HEK293T (cell line): ENCODE data around the gene ARL15.

ENCODE experiments used
- CTCF ChIA-PET: fragments of 350-600 bp; formaldehyde crosslinking; extraction: SDS; loops from one replicate; lab custom pipeline; 2021; ENCODE audit warnings: antibody characterized with exemption, inconsistent platforms; lab: Yijun Ruan, JAX
- POLR2A ChIA-PET: fragments of 350-600 bp; formaldehyde crosslinking; extraction: SDS; loops from one replicate; lab custom pipeline; 2020; ENCODE audit warnings: antibody characterized with exemption, inconsistent platforms; lab: Yijun Ruan, JAX
- DNase-seq: peaks from one replicate; pipeline ENCODE4 v3.0.0; 2012; ENCODE audit warnings: mixed read lengths; ENCODE audit errors: extremely low spot score
- ARNT ChIP-seq: fragments of 450-650 bp; IDR thresholded peaks from 2 replicates; pipeline ENCODE4 v1.6.1; 2017; ENCODE audit warnings: mild to moderate bottlenecking
- BHLHE40 ChIP-seq: fragments of 450-650 bp; IDR thresholded peaks from 2 replicates; pipeline ENCODE4 v1.6.1; 2016; ENCODE audit warnings: mild to moderate bottlenecking, moderate library complexity, borderline replicate concordance
- CTBP1 ChIP-seq: fragments of 450-650 bp; IDR thresholded peaks from 2 replicates; pipeline ENCODE4 v1.6.1; 2016; ENCODE audit warnings: borderline replicate concordance
- ELF4 ChIP-seq: fragments of 450-650 bp; IDR thresholded peaks from 2 replicates; pipeline ENCODE4 v1.6.1; 2017; ENCODE audit warnings: antibody characterized with exemption
- FOXA1 ChIP-seq: fragments of 450-650 bp; IDR thresholded peaks from 2 replicates; pipeline ENCODE4 v1.6.1; 2016; ENCODE audit warnings: mild to moderate bottlenecking
- FOXK2 ChIP-seq: fragments of 450-650 bp; IDR thresholded peaks from 2 replicates; pipeline ENCODE4 v1.6.1; 2016; ENCODE audit warnings: mild to moderate bottlenecking
- FOXM1 ChIP-seq: fragments of 450-650 bp; IDR thresholded peaks from 2 replicates; pipeline ENCODE4 v1.6.1; 2017; ENCODE audit warnings: mild to moderate bottlenecking, borderline replicate concordance
- HDGF ChIP-seq: fragments of 450-650 bp; IDR thresholded peaks from 2 replicates; pipeline ENCODE4 v1.6.1; 2017; ENCODE audit warnings: antibody characterized with exemption, borderline replicate concordance
- L3MBTL2 ChIP-seq: fragments of 450-650 bp; conservative IDR thresholded peaks from 2 replicates; pipeline ENCODE4 v1.6.1; 2016; ENCODE audit warnings: mild to moderate bottlenecking
- LEF1 ChIP-seq: fragments of 450-650 bp; IDR thresholded peaks from 2 replicates; pipeline ENCODE4 v1.6.1; 2017; ENCODE audit warnings: mild to moderate bottlenecking, borderline replicate concordance
- NFRKB ChIP-seq: fragments of 450-650 bp; IDR thresholded peaks from 2 replicates; pipeline ENCODE4 v1.6.1; 2016; ENCODE audit warnings: mild to moderate bottlenecking, moderate library complexity
- PKNOX1 ChIP-seq: fragments of 450-650 bp; IDR thresholded peaks from 2 replicates; pipeline ENCODE4 v1.6.1; 2016
- SP1 ChIP-seq: fragments of 450-650 bp; IDR thresholded peaks from 2 replicates; pipeline ENCODE4 v1.6.1; 2017
- SUZ12 ChIP-seq: fragments of 450-650 bp; IDR thresholded peaks from 2 replicates; pipeline ENCODE4 v1.6.1; 2016; ENCODE audit warnings: mild to moderate bottlenecking
- TARDBP ChIP-seq: fragments of 450-650 bp; IDR thresholded peaks from 2 replicates; pipeline ENCODE4 v1.6.1; 2016
- ZNF384 ChIP-seq: fragments of 450-650 bp; IDR thresholded peaks from 2 replicates; pipeline ENCODE4 v1.6.1; 2016

Gene ARL15

GRCh38 chr5:54315736-54316528, 5.6 kb upstream of the ARL15 start:
- no peak for TF ChIP-seq ZNF384
- no peak for TF ChIP-seq SP1
- no peak for TF ChIP-seq HDGF
- no peak for TF ChIP-seq FOXA1
- TF ChIP-seq LEF1: no peak
- TF ChIP-seq FOXK2: no peak
- no peak for TF ChIP-seq TARDBP
- no peak for TF ChIP-seq ARNT
- TF ChIP-seq ELF4: no peak
- TF ChIP-seq BHLHE40: no peak
- no peak for TF ChIP-seq L3MBTL2
- no peak for TF ChIP-seq NFRKB
- TF ChIP-seq FOXM1: no peak
- no peak for TF ChIP-seq CTBP1
- no peak for TF ChIP-seq PKNOX1
- TF ChIP-seq SUZ12: no peak
- DNase-seq: no peak
- POLR2A ChIA-PET: interaction anchor here (0.6 kb wide), 1 partner anchor 21 kb away, joined by 3 read pairs; no protein-coding TSS in a partner anchor
- CTCF ChIA-PET: no interaction called here

- POLR2A ChIA-PET: interaction anchor here (1.0 kb wide), 1 partner anchor 32 kb away, joined by 3 read pairs; no protein-coding TSS in a partner anchor
- no peak for DNase-seq
- TF ChIP-seq FOXM1: no peak
- TF ChIP-seq CTBP1: no peak
- no peak for TF ChIP-seq LEF1
- no peak for TF ChIP-seq BHLHE40
- no peak for TF ChIP-seq PKNOX1
- TF ChIP-seq ELF4: no peak
- no peak for TF ChIP-seq L3MBTL2
- no peak for TF ChIP-seq FOXK2
- TF ChIP-seq NFRKB: no peak
- CTCF ChIA-PET: no interaction called here
Measured at GRCh38 chr5:54313311-54314270, 3.2 kb upstream of the ARL15 start.

GRCh38 chr5:54312499-54312898, 2.1 kb upstream of the ARL15 start:
- DNase-seq: no peak
- POLR2A ChIA-PET: interaction anchor here (1.2 kb wide), 2 partner anchors 9 to 17 kb away, joined by 4 read pairs; no protein-coding TSS in a partner anchor
- CTCF ChIA-PET: interaction anchor here (0.8 to 1.3 kb wide), 2 partner anchors 9 to 11 kb away, joined by 3 read pairs; no protein-coding TSS in a partner anchor
- TF ChIP-seq CTBP1 (no peak), SUZ12 (no peak), LEF1 (no peak), SP1 (no peak), FOXA1 (no peak), ARNT (no peak), BHLHE40 (no peak), TARDBP (no peak), HDGF (no peak)

- ChIA-PET CTCF (interaction anchor here (0.6 to 1.3 kb wide), 5 partner anchors 12 to 488 kb away, joined by 3 to 5 read pairs (median 3); no protein-coding TSS in a partner anchor), POLR2A (interaction anchor here (0.7 to 1.2 kb wide), 7 partner anchors 8 to 146 kb away, joined by 3 to 5 read pairs (median 4); no protein-coding TSS in a partner anchor)
- peak; percentile 53; the same call in 1 of the 2 replicates for TF ChIP-seq ZNF384
- no peak for TF ChIP-seq PKNOX1
- no peak for TF ChIP-seq FOXK2
- no peak for TF ChIP-seq FOXM1
- no peak for TF ChIP-seq SP1
- TF ChIP-seq BHLHE40: no peak
- peak; percentile 10 for DNase-seq
Measured at GRCh38 chr5:54311176-54311677, 854 bp upstream of the ARL15 start.

- POLR2A ChIA-PET: interaction anchor here (0.5 to 1.5 kb wide), 20 partner anchors 14 to 1222 kb away, joined by 3 to 8 read pairs (median 3); no protein-coding TSS in a partner anchor
- DNase-seq: peak; percentile 50
- CTCF ChIA-PET: no interaction called here
- TF ChIP-seq L3MBTL2 (no peak; the same call in 1 of the 2 replicates), ZNF384 (no peak), SP1 (no peak), FOXM1 (no peak), TARDBP (no peak), FOXA1 (no peak), NFRKB (no peak), ARNT (no peak), PKNOX1 (no peak), HDGF (no peak), CTBP1 (no peak), LEF1 (no peak), BHLHE40 (no peak), FOXK2 (no peak), SUZ12 (no peak), ELF4 (no peak)
Measured at GRCh38 chr5:54309691-54310432, 511 bp downstream of the ARL15 start.
